GM12874 (cell line): ENCODE measurements around the gene UBTD1.

Experiments used
- CTCF ChIP-seq: IDR thresholded peaks from 2 replicates; pipeline ENCODE4 v1.5.1; 2011; ENCODE audit warnings: low read depth, mild to moderate bottlenecking, control low read depth, low read length, moderate library complexity; ENCODE audit not compliant: insufficient read depth

The UBTD1 gene

GRCh38 chr10:97570146-97570788 lies 71.5 kb downstream of the UBTD1 start:
- no peak for TF ChIP-seq CTCF

GRCh38 chr10:97570789-97571471 lies 72.2 kb downstream of the UBTD1 start:
- no peak for TF ChIP-seq CTCF

GRCh38 chr10:97571622-97572021 lies 72.9 kb downstream of the UBTD1 start:
- TF ChIP-seq CTCF, result no peak

- TF ChIP-seq CTCF, result peak; percentile 95
Observed at GRCh38 chr10:97572214-97572989, 73.7 kb downstream of the UBTD1 start, which contains the start of gene ANKRD2. Gene ANKRD2, plus strand, starts transcription at chr10:97572779. Its CDS starts 10 bp downstream, at chr10:97572789.

GRCh38 chr10:97573021-97573420 lies 74.3 kb downstream of the UBTD1 start:
- no peak for TF ChIP-seq CTCF

GRCh38 chr10:97573672-97574071 lies 74.9 kb downstream of the UBTD1 start:
- no peak for TF ChIP-seq CTCF

- TF ChIP-seq CTCF, result no peak
Observed at GRCh38 chr10:97574374-97575126, 75.8 kb downstream of the UBTD1 start.
